Stimulated activated CD8-positive, alpha-beta memory T cell treated with anti-CD3 and anti-CD28 coated beads, Interleukin-4, amount 100 ng/mL, for 48 hours (primary cell): ENCODE measurements around the gene SREBF2.
"Not testable (repeated sequence)": the region's sequence is repeated elsewhere in the genome, so short reads cannot be mapped to it uniquely, and the experiment has no call there.

Experiments used
- DNase-seq: peaks from one replicate; pipeline ENCODE4 v3.0.0-alpha.2; 2020

Gene SREBF2

GRCh38 chr22:41821471-41822316, 11.2 kb upstream of the SREBF2 start:
- no peak for DNase-seq

- DNase-seq: peak; percentile 51
These were observed 10.4 kb upstream of the SREBF2 start for GRCh38 chr22:41822317-41823057.

- no peak for DNase-seq
These were observed 9.1 kb upstream of the SREBF2 start for GRCh38 chr22:41823797-41824196.

GRCh38 chr22:41825376-41825775, 7.5 kb upstream of the SREBF2 start:
- no peak for DNase-seq

- DNase-seq: no peak
These were observed 6.9 kb upstream of the SREBF2 start for GRCh38 chr22:41826021-41826420.

- DNase-seq: no peak
These were observed 6.2 kb upstream of the SREBF2 start for GRCh38 chr22:41826430-41827383.

GRCh38 chr22:41827671-41828070, 5.2 kb upstream of the SREBF2 start:
- DNase-seq: no peak

GRCh38 chr22:41828516-41828915, 4.4 kb upstream of the SREBF2 start:
- DNase-seq: no peak

- DNase-seq: no peak
These were observed 2.7 kb upstream of the SREBF2 start for GRCh38 chr22:41830174-41830573.

- no peak for DNase-seq
These were observed 1.5 kb upstream of the SREBF2 start for GRCh38 chr22:41831383-41831782.

GRCh38 chr22:41831828-41832552, 915 bp upstream of the SREBF2 start:
- no peak for DNase-seq

GRCh38 chr22:41833369-41834004, 582 bp downstream of the SREBF2 start:
- peak; percentile 62 for DNase-seq

- no peak for DNase-seq
These were observed 1.4 kb downstream of the SREBF2 start for GRCh38 chr22:41834005-41834944.

- not testable (repeated sequence) for DNase-seq
These were observed 2.6 kb downstream of the SREBF2 start for GRCh38 chr22:41835462-41835861.

- no peak for DNase-seq
These were observed 3.6 kb downstream of the SREBF2 start for GRCh38 chr22:41836551-41836950.

- no peak for DNase-seq
These were observed 6.1 kb downstream of the SREBF2 start for GRCh38 chr22:41838842-41839618.

GRCh38 chr22:41840216-41840615, 7.3 kb downstream of the SREBF2 start:
- DNase-seq: no peak

GRCh38 chr22:41841085-41841712, 8.3 kb downstream of the SREBF2 start:
- DNase-seq: no peak
